Measurements from ENCODE around the gene PLXNA1. TPM values are rescaled to one million over a fixed set of nuclear protein-coding genes. Genes with fewer than 3 reads are reported as not detected.
A peak's percentile ranks its signal among the peaks of the same experiment; 100 is the strongest.

PLXNA1 gene
- total RNA-seq, 1 donor from 2014 or later = 63.3 TPM

DNA sequence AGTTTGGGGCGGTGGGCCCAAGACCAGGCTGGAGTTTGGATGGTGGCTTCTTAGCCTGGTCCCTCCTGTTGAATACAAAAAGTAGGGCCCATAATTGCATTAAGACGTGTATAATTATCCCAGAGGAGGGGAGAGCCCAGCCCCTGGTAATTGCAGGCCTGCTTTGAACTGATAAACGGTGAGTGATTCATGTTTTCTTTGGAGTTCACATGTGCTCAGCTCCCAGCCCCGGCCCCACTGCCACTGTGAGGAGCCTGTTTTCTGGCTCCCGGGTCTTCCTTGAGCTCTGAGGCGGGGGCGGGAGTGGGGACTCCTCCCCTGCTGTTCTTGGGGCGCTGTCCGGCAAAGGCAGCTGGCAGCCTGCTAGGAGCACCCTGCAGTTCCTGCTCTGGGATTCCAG is 3.1 kb downstream of the PLXNA1 start:
- Histone ChIP-seq H3K27ac (ENCODE audit: low read depth, low read length) (no peak overlapping the region), H3K79me2 (ENCODE audit: insufficient read depth, low read length) (peaks cover 75% of the 10 kb centered on the region)
- DNase-seq (ENCODE audit: low read depth) = peak; percentile 26

DNA sequence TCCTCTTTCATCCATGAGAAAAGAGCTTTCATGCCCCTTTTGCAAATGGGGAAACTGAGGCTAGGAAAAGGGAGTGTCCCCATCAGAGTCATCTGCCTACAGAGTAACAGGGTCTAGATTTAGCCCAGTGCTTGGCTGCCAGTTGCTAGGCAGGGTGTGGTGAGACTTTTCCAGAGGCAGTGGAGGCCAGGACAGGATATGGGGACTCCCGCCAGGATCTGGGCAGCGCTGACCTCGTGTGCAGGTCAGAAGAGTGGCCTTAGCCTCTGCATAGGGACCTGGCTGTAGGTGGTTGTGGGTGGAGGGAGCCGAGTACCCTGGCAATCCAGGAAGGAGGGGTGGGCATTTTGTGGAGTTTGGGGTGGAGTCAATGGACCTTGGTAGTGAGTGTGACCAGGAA is 4.2 kb downstream of the PLXNA1 start:
- H3K27ac Mint-ChIP-seq (ENCODE audit: unreplicated experiment) = no peak overlapping the region
- no peak for FAIRE-seq
- H3K79me2 ChIP-seq (ENCODE audit: insufficient read depth, low read length) = peaks cover 86% of the 10 kb centered on the region

More for the DNA sequence above, 3.1 kb downstream of the PLXNA1 start:
- Histone ChIP-seq H3K4me2 (ENCODE audit: low read length) (peak overlapping the region; percentile 93), H3K9ac (ENCODE audit: low read length) (peak overlapping the region; percentile 33), H3K27me3 (ENCODE audit: insufficient read depth, low read length) (peaks cover 2% of the 10 kb centered on the region), H3K4me3 (ENCODE audit: insufficient read depth, low read depth, low read length) (no peak overlapping the region), H3K9me3 (ENCODE audit: insufficient read depth, low read depth, low read length) (no peaks in the 10 kb centered on the region), H3K36me3 (ENCODE audit: insufficient read depth, low read length) (no peaks in the 10 kb centered on the region), H4K20me1 (ENCODE audit: insufficient read depth, low read length) (peaks cover 74% of the 10 kb centered on the region), H2AFZ (ENCODE audit: low read depth, low read length) (no peak overlapping the region), H3K4me1 (ENCODE audit: insufficient read depth, low read length) (peaks cover 30% of the 10 kb centered on the region)
- Mint-ChIP-seq H3K27me3 (ENCODE audit: low read depth, unreplicated experiment) (peaks cover 2% of the 10 kb centered on the region), H3K4me1 (ENCODE audit: low read depth, unreplicated experiment) (peaks cover 1% of the 10 kb centered on the region), H3K4me3 (ENCODE audit: unreplicated experiment) (no peak overlapping the region), H3K9me3 (ENCODE audit: unreplicated experiment) (no peaks in the 10 kb centered on the region), H3K27ac (ENCODE audit: unreplicated experiment) (no peak overlapping the region), H3K36me3 (ENCODE audit: low read depth, unreplicated experiment) (peaks cover 3% of the 10 kb centered on the region)
- no peak for FAIRE-seq
- TF ChIP-seq, protein P1, sequence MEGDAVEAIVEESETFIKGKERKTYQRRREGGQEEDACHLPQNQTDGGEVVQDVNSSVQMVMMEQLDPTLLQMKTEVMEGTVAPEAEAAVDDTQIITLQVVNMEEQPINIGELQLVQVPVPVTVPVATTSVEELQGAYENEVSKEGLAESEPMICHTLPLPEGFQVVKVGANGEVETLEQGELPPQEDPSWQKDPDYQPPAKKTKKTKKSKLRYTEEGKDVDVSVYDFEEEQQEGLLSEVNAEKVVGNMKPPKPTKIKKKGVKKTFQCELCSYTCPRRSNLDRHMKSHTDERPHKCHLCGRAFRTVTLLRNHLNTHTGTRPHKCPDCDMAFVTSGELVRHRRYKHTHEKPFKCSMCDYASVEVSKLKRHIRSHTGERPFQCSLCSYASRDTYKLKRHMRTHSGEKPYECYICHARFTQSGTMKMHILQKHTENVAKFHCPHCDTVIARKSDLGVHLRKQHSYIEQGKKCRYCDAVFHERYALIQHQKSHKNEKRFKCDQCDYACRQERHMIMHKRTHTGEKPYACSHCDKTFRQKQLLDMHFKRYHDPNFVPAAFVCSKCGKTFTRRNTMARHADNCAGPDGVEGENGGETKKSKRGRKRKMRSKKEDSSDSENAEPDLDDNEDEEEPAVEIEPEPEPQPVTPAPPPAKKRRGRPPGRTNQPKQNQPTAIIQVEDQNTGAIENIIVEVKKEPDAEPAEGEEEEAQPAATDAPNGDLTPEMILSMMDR (IDR thresholded peaks at IDR 0.05; ENCODE audit: insufficient read depth, low read depth, low read length) = no peak
- no peak for TF ChIP-seq EZH2 (IDR thresholded peaks at IDR 0.05; ENCODE audit: insufficient read depth, low read length)

DNA sequence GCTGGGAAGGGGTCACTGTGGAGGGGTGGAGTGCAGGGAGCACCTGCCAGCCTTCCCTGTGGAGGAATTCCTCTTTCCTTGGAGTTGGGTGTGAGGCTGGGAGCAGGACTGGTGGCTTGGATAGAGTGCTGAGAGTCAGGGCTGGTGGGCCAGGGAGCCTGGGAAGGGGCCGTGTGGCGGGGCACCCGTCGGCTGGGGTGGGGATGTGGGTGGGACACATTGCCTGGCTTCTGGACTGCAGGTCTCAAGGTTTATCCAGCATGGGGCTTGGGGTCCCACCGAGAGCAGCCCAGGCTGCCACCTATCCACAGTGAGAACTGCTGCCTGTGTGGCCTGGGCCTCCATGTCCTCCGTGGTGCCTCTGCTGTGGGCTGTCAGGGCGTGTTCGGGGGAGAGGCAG is 4.7 kb downstream of the PLXNA1 start:
- Histone ChIP-seq H2AFZ (ENCODE audit: low read depth, low read length) (no peak overlapping the region), H3K27me3 (ENCODE audit: insufficient read depth, low read length) (no peaks in the 10 kb centered on the region), H3K79me2 (ENCODE audit: insufficient read depth, low read length) (peaks cover 91% of the 10 kb centered on the region), H3K9ac (ENCODE audit: low read length) (no peak overlapping the region), H4K20me1 (ENCODE audit: insufficient read depth, low read length) (peaks cover 89% of the 10 kb centered on the region), H3K9me3 (ENCODE audit: insufficient read depth, low read depth, low read length) (no peaks in the 10 kb centered on the region), H3K4me2 (ENCODE audit: low read length) (no peak overlapping the region), H3K36me3 (ENCODE audit: insufficient read depth, low read length) (no peaks in the 10 kb centered on the region), H3K27ac (ENCODE audit: low read depth, low read length) (no peak overlapping the region), H3K4me1 (ENCODE audit: insufficient read depth, low read length) (peaks cover 23% of the 10 kb centered on the region), H3K4me3 (ENCODE audit: insufficient read depth, low read depth, low read length) (no peak overlapping the region)
- Mint-ChIP-seq H3K27ac (ENCODE audit: unreplicated experiment) (no peak overlapping the region), H3K27me3 (ENCODE audit: low read depth, unreplicated experiment) (no peaks in the 10 kb centered on the region), H3K36me3 (ENCODE audit: low read depth, unreplicated experiment) (peaks cover 3% of the 10 kb centered on the region), H3K4me3 (ENCODE audit: unreplicated experiment) (no peak overlapping the region), H3K9me3 (ENCODE audit: unreplicated experiment) (no peaks in the 10 kb centered on the region), H3K4me1 (ENCODE audit: low read depth, unreplicated experiment) (peaks cover 1% of the 10 kb centered on the region)
- TF ChIP-seq, protein P1 (IDR thresholded peaks at IDR 0.05; ENCODE audit: insufficient read depth, low read depth, low read length) = no peak
- TF ChIP-seq EZH2 (IDR thresholded peaks at IDR 0.05; ENCODE audit: insufficient read depth, low read length) = no peak
- no peak for FAIRE-seq
- no peak for DNase-seq (ENCODE audit: low read depth)

More for the DNA sequence above, 4.2 kb downstream of the PLXNA1 start:
- TF ChIP-seq, protein P1 (IDR thresholded peaks at IDR 0.05; ENCODE audit: insufficient read depth, low read depth, low read length) = no peak
- no peak for TF ChIP-seq EZH2 (IDR thresholded peaks at IDR 0.05; ENCODE audit: insufficient read depth, low read length)
- Histone ChIP-seq H3K9me3 (ENCODE audit: insufficient read depth, low read depth, low read length) (no peaks in the 10 kb centered on the region), H4K20me1 (ENCODE audit: insufficient read depth, low read length) (peaks cover 84% of the 10 kb centered on the region), H3K36me3 (ENCODE audit: insufficient read depth, low read length) (no peaks in the 10 kb centered on the region), H3K9ac (ENCODE audit: low read length) (no peak overlapping the region), H3K4me2 (ENCODE audit: low read length) (no peak overlapping the region), H3K27me3 (ENCODE audit: insufficient read depth, low read length) (no peaks in the 10 kb centered on the region), H3K27ac (ENCODE audit: low read depth, low read length) (no peak overlapping the region), H2AFZ (ENCODE audit: low read depth, low read length) (no peak overlapping the region), H3K4me3 (ENCODE audit: insufficient read depth, low read depth, low read length) (no peak overlapping the region), H3K4me1 (ENCODE audit: insufficient read depth, low read length) (peaks cover 26% of the 10 kb centered on the region)
- H3K4me3 Mint-ChIP-seq (ENCODE audit: unreplicated experiment) = no peak overlapping the region
- no peaks in the 10 kb centered on the region for H3K27me3 Mint-ChIP-seq (ENCODE audit: low read depth, unreplicated experiment)
- H3K36me3 Mint-ChIP-seq (ENCODE audit: low read depth, unreplicated experiment) = peaks cover 3% of the 10 kb centered on the region
- no peaks in the 10 kb centered on the region for H3K9me3 Mint-ChIP-seq (ENCODE audit: unreplicated experiment)
- H3K4me1 Mint-ChIP-seq (ENCODE audit: low read depth, unreplicated experiment) = peaks cover 1% of the 10 kb centered on the region
- DNase-seq (ENCODE audit: low read depth) = no peak

All from astrocyte (in vitro differentiated cells and primary cell).